Activated CD8-positive, alpha-beta T cell treated with anti-CD3 and anti-CD28 coated beads for 36 hours (primary cell): ENCODE measurements around the gene SLC9A4. TPM values are rescaled to one million over a fixed set of nuclear protein-coding genes. Genes with fewer than 3 reads are reported as not detected.
A peak's percentile ranks its signal among the peaks of the same experiment; 100 is the strongest.

Source experiments
- ATAC-seq: fragments of 200-7000 bp; cut with Tn5 transposase; one replicate; pipeline ENCODE4 v1.10.0; 2021; ENCODE audit warnings: mild to moderate bottlenecking, moderate library complexity
- CTCF ChIA-PET: fragments of 350-600 bp; sonication (Branson Sonifier 250); formaldehyde crosslinking; loops from one replicate; lab custom pipeline; 2021; ENCODE audit warnings: antibody characterized with exemption; lab: Charles Lee
- POLR2A ChIA-PET: fragments of 350-600 bp; sonication (Branson Sonifier 250); formaldehyde crosslinking; loops from one replicate; lab custom pipeline; 2021; ENCODE audit warnings: antibody characterized with exemption; lab: Charles Lee
- DNase-seq: peaks from one replicate; pipeline ENCODE4 v3.0.0-alpha.2; 2020
- H3K27ac Mint-ChIP-seq: one replicate; pipeline ENCODE4 v1.8.0; 2021; ENCODE audit warnings: mild to moderate bottlenecking, mixed read lengths
- H3K27me3 Mint-ChIP-seq: one replicate; pipeline ENCODE4 v1.8.0; 2021; ENCODE audit warnings: mixed read lengths
- H3K36me3 Mint-ChIP-seq: one replicate; pipeline ENCODE4 v1.8.0; 2021; ENCODE audit warnings: low read depth, mixed read lengths
- H3K4me1 Mint-ChIP-seq: one replicate; pipeline ENCODE4 v1.8.0; 2021; ENCODE audit warnings: low read depth, mixed read lengths
- H3K4me3 Mint-ChIP-seq: one replicate; pipeline ENCODE4 v1.8.0; 2021; ENCODE audit warnings: mild to moderate bottlenecking, moderate library complexity, mixed read lengths
- H3K9me3 Mint-ChIP-seq: one replicate; pipeline ENCODE4 v1.8.0; 2021; ENCODE audit warnings: mixed read lengths
- intact Hi-C: fragments of 100-400 bp; cut with micrococcal nuclease; formaldehyde crosslinking; loops from one replicate; pipeline ENCODE4 v1.10.0; 2022
- total RNA-seq, 2 experiments: library from RNA; stranded (reverse); gene quantifications; one replicate each; pipeline ENCODE4 v1.2.3, GENCODE V29; 2021
- TF ChIP-seq, protein P1 (sequence below): fragments of 200-600 bp; IDR thresholded peaks from one replicate; pipeline ENCODE4 v1.8.0; 2022; ENCODE audit warnings: antibody characterized with exemption, mild to moderate bottlenecking

SLC9A4 gene
- total RNA-seq, 2 experiments from 2014 or later, result 0.07 TPM; not detected in 1

DNA sequence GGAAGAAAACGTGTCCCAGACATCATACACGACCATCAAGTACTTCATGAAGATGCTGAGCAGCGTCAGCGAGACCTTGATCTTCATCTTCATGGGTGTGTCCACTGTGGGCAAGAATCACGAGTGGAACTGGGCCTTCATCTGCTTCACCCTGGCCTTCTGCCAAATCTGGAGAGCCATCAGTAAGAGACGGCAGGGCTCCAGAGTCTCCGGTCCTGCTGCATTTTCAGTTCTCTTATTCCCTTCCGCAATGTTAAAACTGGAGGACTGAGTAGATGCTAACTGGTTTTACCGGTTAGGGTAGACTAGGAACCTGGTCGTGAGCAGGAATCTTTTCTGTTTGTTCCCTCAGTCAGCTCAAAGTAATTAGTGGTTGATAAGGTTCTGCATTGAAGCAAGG is 32.3 kb downstream of the SLC9A4 start:
- Mint-ChIP-seq H3K27ac (no peak overlapping the region), H3K36me3 (no peaks in the 10 kb centered on the region), H3K4me3 (no peak overlapping the region), H3K27me3 (peaks cover 21% of the 10 kb centered on the region), H3K4me1 (peaks cover 13% of the 10 kb centered on the region), H3K9me3 (peaks cover 2% of the 10 kb centered on the region)
- TF ChIP-seq, protein P1, sequence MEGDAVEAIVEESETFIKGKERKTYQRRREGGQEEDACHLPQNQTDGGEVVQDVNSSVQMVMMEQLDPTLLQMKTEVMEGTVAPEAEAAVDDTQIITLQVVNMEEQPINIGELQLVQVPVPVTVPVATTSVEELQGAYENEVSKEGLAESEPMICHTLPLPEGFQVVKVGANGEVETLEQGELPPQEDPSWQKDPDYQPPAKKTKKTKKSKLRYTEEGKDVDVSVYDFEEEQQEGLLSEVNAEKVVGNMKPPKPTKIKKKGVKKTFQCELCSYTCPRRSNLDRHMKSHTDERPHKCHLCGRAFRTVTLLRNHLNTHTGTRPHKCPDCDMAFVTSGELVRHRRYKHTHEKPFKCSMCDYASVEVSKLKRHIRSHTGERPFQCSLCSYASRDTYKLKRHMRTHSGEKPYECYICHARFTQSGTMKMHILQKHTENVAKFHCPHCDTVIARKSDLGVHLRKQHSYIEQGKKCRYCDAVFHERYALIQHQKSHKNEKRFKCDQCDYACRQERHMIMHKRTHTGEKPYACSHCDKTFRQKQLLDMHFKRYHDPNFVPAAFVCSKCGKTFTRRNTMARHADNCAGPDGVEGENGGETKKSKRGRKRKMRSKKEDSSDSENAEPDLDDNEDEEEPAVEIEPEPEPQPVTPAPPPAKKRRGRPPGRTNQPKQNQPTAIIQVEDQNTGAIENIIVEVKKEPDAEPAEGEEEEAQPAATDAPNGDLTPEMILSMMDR, result no peak
- ChIA-PET CTCF (interaction anchor here (1.4 kb wide), 1 partner anchor 198 kb away, joined by 4 read pairs; no protein-coding TSS in a partner anchor), POLR2A (no interaction called here)
- no peak for DNase-seq
- ATAC-seq, result no peak
- intact Hi-C loops, result no loop called here

- ChIA-PET POLR2A (no interaction called here), CTCF (interaction anchor here (1.4 kb wide), 1 partner anchor 196 kb away, joined by 4 read pairs; no protein-coding TSS in a partner anchor)
- TF ChIP-seq, protein P1, result no peak
- ATAC-seq, result no peak
- peaks cover 2% of the 10 kb centered on the region for H3K9me3 Mint-ChIP-seq
- intact Hi-C loops, result no loop called here
- H3K4me3 Mint-ChIP-seq, result no peak overlapping the region
- H3K36me3 Mint-ChIP-seq, result no peaks in the 10 kb centered on the region
- peaks cover 25% of the 10 kb centered on the region for H3K27me3 Mint-ChIP-seq
- H3K27ac Mint-ChIP-seq, result no peak overlapping the region
- no peak for DNase-seq
- H3K4me1 Mint-ChIP-seq, result peaks cover 16% of the 10 kb centered on the region
Measured at GRCh38 chr2:102506743-102507142, 33.7 kb downstream of the SLC9A4 start.

DNA sequence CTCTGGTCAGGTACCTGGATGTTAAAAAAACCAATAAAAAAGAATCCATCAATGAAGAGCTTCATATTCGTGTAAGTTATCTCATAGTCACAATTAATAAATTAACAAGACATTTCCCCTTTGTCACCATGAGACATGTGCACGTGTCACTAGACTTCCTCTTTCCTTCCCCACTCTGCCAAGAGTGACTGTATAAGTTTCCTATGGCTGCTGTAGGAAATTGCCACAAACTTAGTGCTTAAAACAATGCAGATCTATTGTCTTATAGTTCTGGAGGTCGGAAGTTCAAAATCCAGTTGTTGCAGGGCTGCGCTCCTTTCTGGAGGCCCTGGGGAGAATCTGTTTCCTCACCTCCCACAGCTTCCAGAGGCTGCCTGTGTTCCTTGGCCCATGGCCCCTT is 35.8 kb downstream of the SLC9A4 start:
- Mint-ChIP-seq H3K27me3 (peaks cover 32% of the 10 kb centered on the region), H3K36me3 (no peaks in the 10 kb centered on the region), H3K9me3 (peaks cover 2% of the 10 kb centered on the region), H3K27ac (no peak overlapping the region), H3K4me3 (no peak overlapping the region), H3K4me1 (peaks cover 16% of the 10 kb centered on the region)
- ATAC-seq (no peak), DNase-seq (no peak)
- ChIA-PET POLR2A (no interaction called here), CTCF (interaction anchor here (0.8 to 2.7 kb wide), 2 partner anchors 36 to 107 kb away, joined by 3 to 8 read pairs; partner anchors contain the start of gene SLC9A4)
- intact Hi-C loops, result no loop called here
- TF ChIP-seq, protein P1, result no peak

DNA sequence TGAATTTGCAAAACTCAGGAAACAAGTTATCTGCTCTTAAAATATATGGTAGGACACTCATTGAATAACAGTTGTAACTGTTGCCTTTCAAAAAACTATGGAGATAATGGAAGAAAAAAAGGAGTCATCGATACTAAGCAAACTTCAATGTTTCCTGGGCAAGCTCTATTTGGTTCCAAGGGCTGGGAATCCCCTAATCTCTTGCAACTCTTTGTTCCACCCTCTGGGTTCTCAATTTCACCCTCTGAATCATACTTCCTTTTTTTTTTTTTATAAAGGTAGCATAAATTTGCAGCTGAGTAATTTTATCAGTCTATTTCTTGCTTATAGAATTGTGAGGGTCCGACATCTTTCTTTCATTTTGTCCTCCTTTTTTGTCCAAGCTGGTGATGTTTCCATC is 36.7 kb downstream of the SLC9A4 start:
- no peaks in the 10 kb centered on the region for H3K36me3 Mint-ChIP-seq
- H3K4me1 Mint-ChIP-seq, result peaks cover 16% of the 10 kb centered on the region
- ChIA-PET POLR2A (no interaction called here), CTCF (interaction anchor here (1.2 to 2.7 kb wide), 2 partner anchors 11 to 37 kb away, joined by 3 to 8 read pairs; partner anchors contain the start of gene SLC9A4)
- TF ChIP-seq, protein P1, result no peak
- H3K27ac Mint-ChIP-seq, result no peak overlapping the region
- peaks cover 32% of the 10 kb centered on the region for H3K27me3 Mint-ChIP-seq
- H3K4me3 Mint-ChIP-seq, result no peak overlapping the region
- peak; percentile 83 for ATAC-seq
- peaks cover 2% of the 10 kb centered on the region for H3K9me3 Mint-ChIP-seq
- intact Hi-C loops, result loop anchor here (10.0 kb wide), 1 partner anchor 105 kb away; the partner anchor contains the start of gene SLC9A2
- peak; percentile 18 for DNase-seq

- Mint-ChIP-seq H3K36me3 (no peaks in the 10 kb centered on the region), H3K27ac (no peak overlapping the region), H3K27me3 (peaks cover 30% of the 10 kb centered on the region), H3K4me1 (peaks cover 16% of the 10 kb centered on the region), H3K4me3 (no peak overlapping the region), H3K9me3 (peaks cover 2% of the 10 kb centered on the region)
- no peak for ATAC-seq
- ChIA-PET POLR2A (no interaction called here), CTCF (interaction anchor here (0.8 kb wide), 1 partner anchor 252 kb away, joined by 3 read pairs; no protein-coding TSS in a partner anchor)
- TF ChIP-seq, protein P1, result no peak
- intact Hi-C loops, result loop anchor here (10.0 kb wide), 1 partner anchor 104 kb away; the partner anchor contains the start of gene SLC9A2
- no peak for DNase-seq
Measured at GRCh38 chr2:102510791-102511575, 38.0 kb downstream of the SLC9A4 start.
